Erythroblast (primary cell): ENCODE measurements around the gene SLC9C2.

Experiments used
- GATA1 ChIP-seq: IDR thresholded peaks from 2 replicates; pipeline ENCODE4 v1.6.1; 2011; ENCODE audit warnings: low read depth, mild to moderate bottlenecking, control low read depth, low read length, moderate library complexity
- POLR2A ChIP-seq: IDR thresholded peaks from 2 replicates; pipeline ENCODE4 v1.6.1; 2011; ENCODE audit warnings: mild to moderate bottlenecking, low read length

DNA sequence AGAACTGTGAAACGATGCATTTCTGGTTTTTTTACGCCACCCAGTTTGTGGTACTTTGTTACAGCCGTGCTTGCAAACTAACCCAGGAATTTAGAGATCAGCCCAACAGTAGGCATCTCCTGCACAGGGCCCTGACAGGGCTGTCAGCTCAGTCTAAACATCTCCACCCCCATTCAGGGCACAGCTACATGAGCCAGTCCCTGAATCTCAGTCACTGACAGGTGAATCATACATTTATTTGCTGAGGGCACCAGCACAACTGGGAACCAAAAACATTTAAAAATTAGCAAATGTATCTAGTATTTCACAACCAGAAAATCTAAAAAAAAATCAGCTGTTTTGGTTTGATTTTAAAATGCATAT, 95.0 kb downstream of the SLC9C2 start:
- no peak for TF ChIP-seq POLR2A
- no peak for TF ChIP-seq GATA1
